Measurements from ENCODE around the gene ATP2B2. TPM values are rescaled to one million over a fixed set of nuclear protein-coding genes. Genes with fewer than 3 reads are reported as not detected.
"Not testable (repeated sequence)": the region's sequence is repeated elsewhere in the genome, so short reads cannot be mapped to it uniquely, and the experiment has no call there.

ATP2B2 gene
- polyA plus RNA-seq, 1 donor: 6.6 TPM

GRCh38 chr3:10303785-10304184 lies 201.6 kb downstream of the ATP2B2 start:
- DNase-seq (ENCODE audit: low read depth): no peak

GRCh38 chr3:10303105-10303504 lies 202.3 kb downstream of the ATP2B2 start:
- DNase-seq (ENCODE audit: low read depth): no peak

GRCh38 chr3:10300087-10300486 lies 205.3 kb downstream of the ATP2B2 start:
- DNase-seq (ENCODE audit: low read depth): no peak

- no peak for DNase-seq (ENCODE audit: low read depth)
Observed at GRCh38 chr3:10299679-10300078, 205.7 kb downstream of the ATP2B2 start.

- no peak for DNase-seq (ENCODE audit: low read depth)
Observed at GRCh38 chr3:10299175-10299574, 206.2 kb downstream of the ATP2B2 start.

GRCh38 chr3:10298064-10298463 lies 207.3 kb downstream of the ATP2B2 start:
- not testable (repeated sequence) for DNase-seq (ENCODE audit: low read depth)

GRCh38 chr3:10294030-10294586 lies 211.3 kb downstream of the ATP2B2 start:
- no peak for DNase-seq (ENCODE audit: low read depth)

- no peak for DNase-seq (ENCODE audit: low read depth)
Observed at GRCh38 chr3:10292505-10293419, 212.6 kb downstream of the ATP2B2 start, which contains the start of gene GHRL. GHRL (minus strand) TSS chr3:10292947; CDS start chr3:10290180, 2,767 bp downstream.

GRCh38 chr3:10291641-10292040 lies 213.7 kb downstream of the ATP2B2 start:
- DNase-seq (ENCODE audit: low read depth): no peak

- no peak for DNase-seq (ENCODE audit: low read depth)
Observed at GRCh38 chr3:10290481-10291176, 214.8 kb downstream of the ATP2B2 start.

GRCh38 chr3:10289787-10290355 lies 215.5 kb downstream of the ATP2B2 start:
- no peak for DNase-seq (ENCODE audit: low read depth)

GRCh38 chr3:10289077-10289476 lies 216.3 kb downstream of the ATP2B2 start:
- DNase-seq (ENCODE audit: low read depth): no peak

- DNase-seq (ENCODE audit: low read depth): no peak
Observed at GRCh38 chr3:10288575-10288960, 216.8 kb downstream of the ATP2B2 start.

- no peak for DNase-seq (ENCODE audit: low read depth)
Observed at GRCh38 chr3:10287936-10288574, 217.3 kb downstream of the ATP2B2 start.

GRCh38 chr3:10286596-10287295 lies 218.6 kb downstream of the ATP2B2 start:
- DNase-seq (ENCODE audit: low read depth): no peak

- DNase-seq (ENCODE audit: low read depth): no peak
Observed at GRCh38 chr3:10286133-10286524, 219.3 kb downstream of the ATP2B2 start.

GRCh38 chr3:10285272-10286132 lies 219.9 kb downstream of the ATP2B2 start:
- no peak for DNase-seq (ENCODE audit: low read depth)

GRCh38 chr3:10284496-10284895 lies 220.9 kb downstream of the ATP2B2 start:
- DNase-seq (ENCODE audit: low read depth): no peak

- no peak for DNase-seq (ENCODE audit: low read depth)
Observed at GRCh38 chr3:10283638-10284037, 221.7 kb downstream of the ATP2B2 start.

GRCh38 chr3:10281951-10282350 lies 223.4 kb downstream of the ATP2B2 start:
- DNase-seq (ENCODE audit: low read depth): no peak
